Esophagus squamous epithelium (tissue), 5 donors: ENCODE results near the gene LBHD1. TPM values are rescaled to one million over a fixed set of nuclear protein-coding genes. Genes with fewer than 3 reads are reported as not detected.
"Not testable (repeated sequence)": the region's sequence is repeated elsewhere in the genome, so short reads cannot be mapped to it uniquely, and the experiment has no call there.

Experiments
- DNase-seq: peaks from one replicate; lab custom pipeline; 2025; lab: John Stamatoyannopoulos, UW
- H3K27ac ChIP-seq, 4 donors: fragments of 200-600 bp; sonication (generic); one replicate each; pipeline ENCODE4 v1.5.1; 2016 to 2019; ENCODE audit warnings: mild to moderate bottlenecking in 1 of 4
- H3K27me3 ChIP-seq, 4 donors: fragments of 200-600 bp; sonication (generic); 1 replicate in 3 of 4; 2 replicates in 1 of 4; pipeline versions ENCODE4 v1.5.1 to v1.6.0; 2017 to 2021; ENCODE audit warnings: antibody characterized with exemption in 1 of 4
- H3K36me3 ChIP-seq, 3 donors: fragments of 200-600 bp; sonication (generic); one replicate each; pipeline ENCODE4 v1.5.1; 2016 to 2019
- H3K4me1 ChIP-seq, 3 donors: fragments of 200-600 bp; sonication (generic); one replicate each; pipeline ENCODE4 v1.5.1; 2017 to 2019
- H3K4me3 ChIP-seq, 4 donors: fragments of 200-600 bp; sonication (generic); 1 replicate in 3 of 4; 2 replicates in 1 of 4; pipeline ENCODE4 v1.5.1; 2016 to 2019; ENCODE audit warnings: mild to moderate bottlenecking in 2 of 4, moderate library complexity in 1 of 4
- H3K9me3 ChIP-seq, 3 donors: fragments of 200-600 bp; sonication (generic); one replicate each; pipeline ENCODE4 v1.5.1; 2016 to 2019
- POLR2A ChIP-seq, 4 donors: fragments of 450-650 bp; IDR thresholded peaks; one replicate each; pipeline ENCODE4 v1.6.1; 2017; ENCODE audit warnings: antibody characterized with exemption in 4 of 4, mild to moderate bottlenecking in 4 of 4, moderate library complexity in 3 of 4
- WGBS, 2 donors: methylation state at CpG; one replicate each; pipeline ENCODE4 v1.1.5; 2018; 5-methylcytosine and 5-hydroxymethylcytosine counted together
- intact Hi-C: fragments of 100-400 bp; cut with DNase I; formaldehyde crosslinking; loops from one replicate; pipeline ENCODE4 v1.15.0; 2022
- total RNA-seq, 4 donors: library from RNA; depleted of rRNA; stranded (reverse); fragments of >200 nt; gene quantifications; one replicate each; pipeline ENCODE4 v1.1.0, GENCODE V29; 2016
- TF ChIP-seq, protein P1 (sequence below), 6 experiments: fragments of 450-650 bp in 4 of 6; fragments of 200-600 bp in 2 of 6; sonication (generic) in 2 of 6; IDR thresholded peaks; one replicate each; pipeline ENCODE4 v1.5.1; 2016 to 2019; ENCODE audit warnings: antibody characterized with exemption in 6 of 6, mild to moderate bottlenecking in 4 of 6, moderate library complexity in 4 of 6
- donor health status: DM: yes; HTN: yes; CAD: no.

The LBHD1 gene
- total RNA-seq, 4 donors from 2014 or later, result 1.8 to 3.6 (median 2.5) TPM

DNA sequence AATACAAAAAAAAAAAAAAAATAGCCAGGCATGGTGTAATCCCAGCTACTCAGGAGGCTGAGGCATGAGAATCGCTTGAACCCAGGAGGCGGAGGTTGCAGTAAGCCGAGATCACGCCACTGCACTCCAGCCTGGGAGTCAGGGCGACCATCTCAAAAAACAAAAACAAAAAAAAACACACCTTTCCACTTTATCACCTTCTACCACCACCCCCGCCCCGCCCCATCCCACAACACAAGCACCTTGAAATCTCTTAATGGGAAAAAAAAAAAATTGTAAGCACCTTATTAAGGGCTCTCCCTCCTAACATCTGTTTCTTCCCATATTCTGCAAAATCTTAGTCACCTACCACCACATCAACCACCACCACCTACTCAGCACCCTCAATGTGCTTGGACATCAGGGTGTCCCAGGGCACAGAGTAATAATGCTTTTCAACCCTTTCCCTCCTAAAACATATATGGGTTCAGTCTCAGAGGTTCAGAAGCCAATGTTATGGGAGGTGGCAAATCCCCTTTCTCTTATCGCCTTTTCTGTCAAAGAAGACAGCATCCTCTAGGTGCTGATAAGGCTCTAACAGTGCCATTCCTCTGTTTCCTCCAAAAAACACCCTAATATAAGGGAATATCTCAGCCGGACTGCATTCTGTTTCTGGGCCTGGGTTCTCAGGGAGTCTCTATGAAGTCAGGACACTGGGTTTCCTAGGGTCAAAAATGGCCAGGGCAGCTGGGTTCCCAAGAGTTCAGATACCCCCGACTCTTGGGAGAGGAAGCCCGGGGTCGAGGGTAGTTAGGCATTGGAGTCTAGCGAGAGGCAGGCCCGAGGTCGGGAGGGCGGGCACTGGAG lies 19.7 kb downstream of the LBHD1 start:
- TF ChIP-seq, protein P1, sequence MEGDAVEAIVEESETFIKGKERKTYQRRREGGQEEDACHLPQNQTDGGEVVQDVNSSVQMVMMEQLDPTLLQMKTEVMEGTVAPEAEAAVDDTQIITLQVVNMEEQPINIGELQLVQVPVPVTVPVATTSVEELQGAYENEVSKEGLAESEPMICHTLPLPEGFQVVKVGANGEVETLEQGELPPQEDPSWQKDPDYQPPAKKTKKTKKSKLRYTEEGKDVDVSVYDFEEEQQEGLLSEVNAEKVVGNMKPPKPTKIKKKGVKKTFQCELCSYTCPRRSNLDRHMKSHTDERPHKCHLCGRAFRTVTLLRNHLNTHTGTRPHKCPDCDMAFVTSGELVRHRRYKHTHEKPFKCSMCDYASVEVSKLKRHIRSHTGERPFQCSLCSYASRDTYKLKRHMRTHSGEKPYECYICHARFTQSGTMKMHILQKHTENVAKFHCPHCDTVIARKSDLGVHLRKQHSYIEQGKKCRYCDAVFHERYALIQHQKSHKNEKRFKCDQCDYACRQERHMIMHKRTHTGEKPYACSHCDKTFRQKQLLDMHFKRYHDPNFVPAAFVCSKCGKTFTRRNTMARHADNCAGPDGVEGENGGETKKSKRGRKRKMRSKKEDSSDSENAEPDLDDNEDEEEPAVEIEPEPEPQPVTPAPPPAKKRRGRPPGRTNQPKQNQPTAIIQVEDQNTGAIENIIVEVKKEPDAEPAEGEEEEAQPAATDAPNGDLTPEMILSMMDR (IDR thresholded peaks at IDR 0.05), result no peak
- no peak for TF ChIP-seq POLR2A (IDR thresholded peaks at IDR 0.05)

DNA sequence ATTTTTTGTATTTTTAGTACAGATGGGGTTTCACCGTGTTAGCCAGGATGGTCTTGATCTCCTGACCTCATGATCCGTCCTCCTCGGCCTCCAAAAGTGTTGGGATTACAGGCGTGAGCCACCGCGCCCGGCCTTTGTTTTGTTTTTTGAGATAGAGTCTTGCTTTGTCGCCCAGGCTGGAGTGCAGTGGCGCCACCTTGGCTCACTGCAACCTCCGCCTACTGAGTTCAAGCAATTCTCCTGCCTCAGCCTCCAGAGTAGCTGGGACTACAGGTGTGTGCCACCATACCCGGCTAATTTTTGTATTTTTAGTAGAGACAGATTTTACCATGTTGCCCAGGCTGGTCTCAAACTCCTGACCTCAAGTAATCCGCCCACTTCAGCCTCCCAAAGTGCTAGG lies 21.8 kb downstream of the LBHD1 start:
- H3K4me1 ChIP-seq, result peaks cover 22 to 38% (median 23%) of the 10 kb centered on the region in 3 donors
- H3K9me3 ChIP-seq, H3K27me3 ChIP-seq, H3K4me3 ChIP-seq, DNase-seq, H3K27ac ChIP-seq, intact Hi-C loops: not testable (repeated sequence)
- WGBS, 2 donors, result 95% methylated on average over 9 to 12 of the region's 12 CpGs
- peaks cover 0 to 33% (median 20%) of the 10 kb centered on the region in 3 donors for H3K36me3 ChIP-seq

More for the DNA sequence above, 19.7 kb downstream of the LBHD1 start:
- H3K27ac ChIP-seq, result peak overlapping the region; percentile 91 to 98 (median 94)
- H3K4me3 ChIP-seq, result peak overlapping the region; percentile 65 to 94 (median 87)
- intact Hi-C loops, result no loop called here
- DNase-seq, result no peak
- H3K27me3 ChIP-seq, result no peaks in the 10 kb centered on the region
- peaks cover 0 to 31% (median 20%) of the 10 kb centered on the region in 3 donors for H3K36me3 ChIP-seq
- H3K9me3 ChIP-seq, result no peaks in the 10 kb centered on the region
- 23 to 62% methylated on average over 8 to 12 of the region's 16 CpGs for WGBS, 2 donors
- peaks cover 11 to 24% (median 13%) of the 10 kb centered on the region in 3 donors for H3K4me1 ChIP-seq

DNA sequence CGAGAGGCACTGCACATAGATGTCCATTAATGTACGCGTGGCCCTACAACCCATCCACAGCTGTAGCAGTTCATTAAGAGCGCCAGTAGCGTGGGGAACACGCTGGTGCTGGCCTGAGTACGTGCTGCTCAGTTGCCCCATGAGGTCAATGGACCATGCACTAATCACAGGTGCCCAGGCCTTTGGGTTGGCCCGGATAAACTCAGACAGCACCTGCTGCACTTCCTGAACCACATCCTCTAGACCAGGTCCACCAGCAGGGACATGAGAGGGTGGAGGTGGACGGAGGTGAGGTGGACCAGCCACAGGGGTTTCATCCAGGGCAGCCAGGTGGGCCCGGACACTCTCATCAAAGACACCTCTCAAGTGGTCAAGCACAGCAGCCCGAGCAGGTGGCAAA lies 22.6 kb downstream of the LBHD1 start:
- Histone ChIP-seq H3K27me3 (no peaks in the 10 kb centered on the region), H3K27ac (no peak overlapping the region), H3K36me3 (peaks cover 0 to 40% (median 20%) of the 10 kb centered on the region in 3 donors), H3K9me3 (no peaks in the 10 kb centered on the region), H3K4me1 (peaks cover 28 to 46% (median 31%) of the 10 kb centered on the region in 3 donors), H3K4me3 (no peak overlapping the region)
- DNase-seq, result no peak
- intact Hi-C loops, result no loop called here
- TF ChIP-seq, protein P1 (IDR thresholded peaks at IDR 0.05), result no peak
- no peak for TF ChIP-seq POLR2A (IDR thresholded peaks at IDR 0.05)
- WGBS, 2 donors, result 85 to 92% methylated on average over 4 to 11 of the region's 11 CpGs

DNA sequence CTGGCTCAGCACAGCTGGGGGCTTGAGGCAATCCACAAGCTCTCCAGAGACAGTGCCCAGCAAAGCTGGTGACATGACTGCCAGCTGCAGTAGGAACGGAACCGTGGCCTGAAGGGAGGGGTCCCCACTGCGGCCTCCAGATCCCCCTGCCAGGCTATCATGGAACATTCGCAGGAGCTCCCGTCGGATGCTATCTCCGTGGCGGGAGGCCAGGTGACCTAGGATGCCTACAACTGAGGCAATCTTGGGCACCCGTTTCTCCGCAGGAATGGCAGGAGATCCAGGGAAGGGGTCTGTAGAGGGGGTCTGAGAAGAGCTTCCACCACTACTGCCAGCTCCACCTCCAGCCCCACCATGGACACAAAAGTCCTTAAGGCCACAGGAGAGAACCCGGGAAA lies 23.1 kb downstream of the LBHD1 start:
- peaks cover 0 to 45% (median 25%) of the 10 kb centered on the region in 3 donors for H3K36me3 ChIP-seq
- intact Hi-C loops, result no loop called here
- H3K4me3 ChIP-seq, result no peak overlapping the region
- H3K4me1 ChIP-seq, result peaks cover 28 to 51% (median 32%) of the 10 kb centered on the region in 3 donors
- no peaks in the 10 kb centered on the region for H3K27me3 ChIP-seq
- no peaks in the 10 kb centered on the region for H3K9me3 ChIP-seq
- H3K27ac ChIP-seq, result no peak overlapping the region
- WGBS, 2 donors, result 88 to 97% methylated on average over 7 to 10 of the region's 11 CpGs
- TF ChIP-seq, protein P1 (IDR thresholded peaks at IDR 0.05), result no peak
- no peak for TF ChIP-seq POLR2A (IDR thresholded peaks at IDR 0.05)
- no peak for DNase-seq

DNA sequence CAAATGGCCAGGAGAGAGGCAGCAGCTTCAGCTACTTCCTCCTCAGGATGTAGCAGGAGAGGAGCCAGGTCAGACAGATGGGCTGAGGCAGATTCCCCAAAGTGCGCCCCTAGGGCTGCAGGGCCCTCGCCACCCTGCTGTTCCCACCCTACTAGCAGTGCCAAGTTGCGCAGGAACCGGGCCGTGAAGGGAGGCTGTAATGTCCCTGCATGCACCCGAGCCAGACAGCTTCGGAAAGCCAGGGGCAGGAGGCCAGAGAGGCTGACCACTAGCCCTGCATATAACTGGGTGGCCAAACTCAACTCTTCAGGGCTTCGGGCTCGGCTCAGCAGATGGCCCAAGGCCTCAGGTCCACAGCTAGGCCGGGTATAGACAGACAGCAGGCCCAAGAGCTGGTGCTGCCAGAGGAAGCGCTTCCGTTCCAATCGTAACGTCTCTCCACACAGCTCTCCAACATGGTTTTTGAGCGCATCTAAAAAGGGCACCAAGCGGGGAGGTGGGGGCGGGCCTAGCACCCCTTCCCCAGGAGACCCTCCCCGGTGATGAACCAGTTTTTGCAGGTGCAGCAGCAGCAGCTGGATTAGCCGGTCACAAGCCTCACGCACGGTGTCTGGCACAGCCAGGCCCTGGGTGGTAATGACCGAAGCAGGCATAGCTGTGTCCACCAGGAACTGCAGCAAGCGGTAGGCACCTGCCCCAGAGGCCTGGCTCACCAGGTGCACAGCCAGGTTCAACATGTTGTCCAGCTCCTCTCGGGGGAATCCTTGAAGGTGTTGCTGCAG lies 23.7 kb downstream of the LBHD1 start:
- Histone ChIP-seq H3K9me3 (no peaks in the 10 kb centered on the region), H3K4me3 (no peak overlapping the region), H3K4me1 (peaks cover 28 to 57% (median 32%) of the 10 kb centered on the region in 3 donors), H3K27ac (no peak overlapping the region), H3K27me3 (no peaks in the 10 kb centered on the region), H3K36me3 (peaks cover 0 to 51% (median 30%) of the 10 kb centered on the region in 3 donors)
- intact Hi-C loops, result no loop called here
- WGBS, 2 donors, result 89 to 95% methylated on average over 7 to 8 of the region's 24 CpGs
- DNase-seq, result no peak
- TF ChIP-seq POLR2A (IDR thresholded peaks at IDR 0.05), result no peak
- TF ChIP-seq, protein P1 (IDR thresholded peaks at IDR 0.05), result no peak
